ENCODE data around the gene MXRA5.
"Not testable (repeated sequence)": the region's sequence is repeated elsewhere in the genome, so short reads cannot be mapped to it uniquely, and the experiment has no call there.

The MXRA5 gene

GRCh38 chrX:3377560-3377959, 31.1 kb upstream of the MXRA5 start:
- TF ChIP-seq OSR1 (CRISPR knock-in tag; IDR thresholded peaks at IDR 0.05) (no peak), SNAI2 (CRISPR knock-in tag; IDR thresholded peaks at IDR 0.05) (no peak), CREB5 (CRISPR knock-in tag; IDR thresholded peaks at IDR 0.05; ENCODE audit: low read depth) (no peak), ARNTL (CRISPR knock-in tag; IDR thresholded peaks at IDR 0.05; ENCODE audit: borderline replicate concordance, low read depth) (no peak), PATZ1 (CRISPR knock-in tag; IDR thresholded peaks at IDR 0.05; ENCODE audit: borderline replicate concordance) (no peak), ZFP3 (CRISPR knock-in tag; IDR thresholded peaks at IDR 0.05) (no peak), ZC3H10 (CRISPR knock-in tag; IDR thresholded peaks at IDR 0.05) (no peak), ZNF565 (CRISPR knock-in tag; conservative IDR thresholded peaks at IDR 0.05; ENCODE audit: low read depth) (no peak), GLIS3 (CRISPR knock-in tag; IDR thresholded peaks at IDR 0.05) (no peak)
- ATAC-seq = no peak

GRCh38 chrX:3375878-3376508, 29.5 kb upstream of the MXRA5 start:
- ATAC-seq = not testable (repeated sequence)

GRCh38 chrX:3374108-3374800, 27.8 kb upstream of the MXRA5 start:
- no peak for ATAC-seq
- no peak for TF ChIP-seq ZC3H10 (CRISPR knock-in tag; IDR thresholded peaks at IDR 0.05)
- TF ChIP-seq ESRRG (CRISPR knock-in tag; IDR thresholded peaks at IDR 0.05) = no peak
- no peak for TF ChIP-seq TCF4 (CRISPR knock-in tag; IDR thresholded peaks at IDR 0.05; ENCODE audit: borderline replicate concordance)
- no peak for TF ChIP-seq ZNF565 (CRISPR knock-in tag; conservative IDR thresholded peaks at IDR 0.05; ENCODE audit: low read depth)
- no peak for TF ChIP-seq ISL1 (CRISPR knock-in tag; IDR thresholded peaks at IDR 0.05)
- no peak for TF ChIP-seq CREB5 (CRISPR knock-in tag; IDR thresholded peaks at IDR 0.05; ENCODE audit: low read depth)
- TF ChIP-seq BACH2 (CRISPR knock-in tag; IDR thresholded peaks at IDR 0.05; ENCODE audit: borderline replicate concordance) = no peak
- no peak for TF ChIP-seq SNAI2 (CRISPR knock-in tag; IDR thresholded peaks at IDR 0.05)
- no peak for TF ChIP-seq TOX (CRISPR knock-in tag; IDR thresholded peaks at IDR 0.05; ENCODE audit: borderline replicate concordance)
- no peak for TF ChIP-seq ZNF70 (CRISPR knock-in tag; IDR thresholded peaks at IDR 0.05)
- no peak for TF ChIP-seq ZFP30 (CRISPR knock-in tag; IDR thresholded peaks at IDR 0.05)
- TF ChIP-seq ZNF8 (CRISPR knock-in tag; IDR thresholded peaks at IDR 0.05) = no peak
- TF ChIP-seq OSR1 (CRISPR knock-in tag; IDR thresholded peaks at IDR 0.05) = no peak
- no peak for TF ChIP-seq POU6F1 (CRISPR knock-in tag; IDR thresholded peaks at IDR 0.05; ENCODE audit: borderline replicate concordance, low read depth)
- no peak for TF ChIP-seq PPARA (CRISPR knock-in tag; IDR thresholded peaks at IDR 0.05; ENCODE audit: borderline replicate concordance)
- no peak for TF ChIP-seq TSHZ2 (CRISPR knock-in tag; IDR thresholded peaks at IDR 0.05)
- no peak for TF ChIP-seq CSDC2 (CRISPR knock-in tag; IDR thresholded peaks at IDR 0.05)
